T-cell (primary cell): ENCODE results near the gene TRIM61. TPM values are rescaled to one million over a fixed set of nuclear protein-coding genes. Genes with fewer than 3 reads are reported as not detected.
"Not testable (repeated sequence)": the region's sequence is repeated elsewhere in the genome, so short reads cannot be mapped to it uniquely, and the experiment has no call there.

ENCODE experiments used
- ATAC-seq, 4 experiments: fragments of 200-7000 bp in 3 of 4; fragments of 150-1000 bp in 1 of 4; cut with Tn5 transposase; replicated peaks in 1 of 4; 1 replicate in 3 of 4; 2 replicates in 1 of 4; pipeline ENCODE4 v1.10.0; 2021; ENCODE audit warnings: moderate library complexity in 3 of 4, mild to moderate bottlenecking in 2 of 4, moderate number of reproducible peaks in 1 of 4
- CTCF ChIA-PET, 2 donors: fragments of 300-600 bp; sonication (Branson Sonifier 250); formaldehyde crosslinking; loops; one replicate each; lab custom pipeline; 2022; ENCODE audit warnings: antibody characterized with exemption in 2 of 2; lab: Charles Lee
- POLR2A ChIA-PET, 2 donors: fragments of 300-600 bp; sonication (Branson Sonifier 250); formaldehyde crosslinking; loops; one replicate each; lab custom pipeline; 2022; ENCODE audit warnings: antibody characterized with exemption in 2 of 2; lab: Charles Lee
- DNase-seq, 35 experiments: peaks; one replicate each; pipeline versions ENCODE4 v3.0.0 to v3.0.0-alpha.2; 2013 to 2023
- H3K27ac ChIP-seq: one replicate; pipeline ENCODE4 v1.5.1; 2013; ENCODE audit warnings: low read length
- H3K27me3 ChIP-seq, 2 experiments: replicated peaks in 1 of 2; 1 replicate in 1 of 2; 2 replicates in 1 of 2; pipeline versions ENCODE4 v1.6.1 to v1.7.0; 2013; ENCODE audit warnings: low read length in 1 of 2, mixed read lengths in 1 of 2; ENCODE audit not compliant: control insufficient read depth in 2 of 2, insufficient read depth in 2 of 2; ENCODE audit errors: extremely low read depth in 1 of 2
- H3K36me3 ChIP-seq, 2 donors: 1 replicate in 1 of 2; 2 replicates in 1 of 2; pipeline versions ENCODE4 v1.6.1 to v1.7.0; 2013; ENCODE audit warnings: low read length in 1 of 2; ENCODE audit not compliant: control insufficient read depth in 2 of 2, insufficient read depth in 1 of 2; ENCODE audit errors: extremely low read depth in 1 of 2
- H3K4me1 ChIP-seq, 2 experiments: 1 replicate in 1 of 2; 2 replicates in 1 of 2; pipeline versions ENCODE4 v1.6.1 to v1.7.0; 2013; ENCODE audit warnings: low read length in 2 of 2, mixed read lengths in 1 of 2; ENCODE audit not compliant: insufficient read depth in 2 of 2, control insufficient read depth in 1 of 2; ENCODE audit errors: extremely low read depth in 1 of 2
- H3K4me3 ChIP-seq, 2 donors: 1 replicate in 1 of 2; 2 replicates in 1 of 2; pipeline versions ENCODE4 v1.5.1 to v1.7.0; 2013; ENCODE audit warnings: mild to moderate bottlenecking in 2 of 2, low read length in 1 of 2, moderate library complexity in 1 of 2; ENCODE audit not compliant: control insufficient read depth in 1 of 2; ENCODE audit errors: extremely low read depth in 1 of 2
- H3K9me3 ChIP-seq: 2 replicates; pipeline ENCODE4 v1.7.0; 2013
- H3K27ac Mint-ChIP-seq, 2 donors: one replicate each; pipeline ENCODE4 v1.8.0; 2020 to 2021; ENCODE audit warnings: mild to moderate bottlenecking in 2 of 2, mixed read lengths in 2 of 2
- H3K27me3 Mint-ChIP-seq, 2 donors: one replicate each; pipeline ENCODE4 v1.8.0; 2021 to 2022; ENCODE audit warnings: mixed read lengths in 2 of 2
- H3K36me3 Mint-ChIP-seq: one replicate; pipeline ENCODE4 v1.8.0; 2021; ENCODE audit warnings: mixed read lengths
- H3K4me1 Mint-ChIP-seq, 3 donors: one replicate each; pipeline ENCODE4 v1.8.0; 2020 to 2022; ENCODE audit warnings: mixed read lengths in 3 of 3, mild to moderate bottlenecking in 1 of 3
- H3K4me3 Mint-ChIP-seq, 3 donors: one replicate each; pipeline ENCODE4 v1.8.0; 2020 to 2022; ENCODE audit warnings: mild to moderate bottlenecking in 3 of 3, mixed read lengths in 3 of 3, moderate library complexity in 3 of 3
- H3K9me3 Mint-ChIP-seq, 3 donors: one replicate each; pipeline ENCODE4 v1.8.0; 2020 to 2022; ENCODE audit warnings: mixed read lengths in 3 of 3
- WGBS: methylation state at CpG from one replicate; pipeline ENCODE4 v1.1.5; 2013; ENCODE audit warnings: missing lambda C conversion rate; ENCODE audit not compliant: insufficient coverage; 5-methylcytosine and 5-hydroxymethylcytosine counted together
- total RNA-seq, 35 experiments: library from RNA in 6 of 35; stranded (reverse) in 6 of 35; fragments of 120-200 nt in 1 of 35; gene quantifications; one replicate each; pipeline versions ENCODE4 v1.2.1 to v1.2.4 and lab custom pipeline; 2013 to 2026

TRIM61 gene
- total RNA-seq, 5 donors from 2014 or later (not counting 1 experiment from before 2014, with no cell fraction given): 0.38 to 1.9 (median 0.79) TPM

DNA sequence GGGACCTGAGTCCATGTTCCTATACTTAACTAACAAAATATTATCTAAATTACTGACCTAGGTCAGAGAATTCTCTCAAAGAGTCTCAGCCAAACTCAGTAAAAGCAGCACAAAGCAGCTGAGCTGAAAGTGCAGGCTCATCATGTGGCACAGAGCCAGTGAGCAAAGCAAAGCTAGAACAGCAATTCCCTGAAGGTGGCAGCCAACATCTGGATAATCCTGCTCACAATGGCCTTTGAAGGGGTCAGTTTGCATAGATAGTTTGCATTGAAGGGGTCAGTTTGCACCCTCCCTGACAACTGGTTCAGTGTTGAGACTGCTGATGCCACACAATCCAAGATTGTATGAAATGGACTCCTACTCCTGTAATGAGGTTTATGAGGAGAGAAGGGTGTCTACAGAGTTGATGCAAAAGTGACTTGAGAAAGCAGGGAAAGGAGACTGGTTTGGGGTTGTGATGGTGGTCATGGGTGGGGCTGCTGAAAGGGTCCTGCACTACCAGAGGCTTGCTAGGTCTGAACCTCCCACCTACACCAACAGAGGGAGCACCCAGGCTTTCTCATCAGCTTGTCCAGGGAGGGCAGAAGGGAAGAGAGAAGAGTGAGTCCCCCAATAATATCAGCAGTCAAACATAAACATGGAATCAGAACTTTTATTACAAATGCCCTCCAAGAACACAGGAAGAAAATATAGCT is 39.7 kb downstream of the TRIM61 start:
- Histone ChIP-seq H3K27me3 (peaks cover 0 to 15% of the 10 kb centered on the region in 2 experiments), H3K4me3 (no peak overlapping the region), H3K36me3 (no peaks in the 10 kb centered on the region), H3K27ac (no peak overlapping the region), H3K4me1 (no peaks in the 10 kb centered on the region), H3K9me3 (no peaks in the 10 kb centered on the region)
- Mint-ChIP-seq H3K9me3 (no peaks in the 10 kb centered on the region), H3K4me3 (no peak overlapping the region), H3K27me3 (peaks cover 25 to 30% of the 10 kb centered on the region in 2 donors), H3K27ac (no peak overlapping the region), H3K36me3 (no peaks in the 10 kb centered on the region), H3K4me1 (no peaks in the 10 kb centered on the region)
- DNase-seq (no peak), ATAC-seq (no peak)
- CTCF ChIA-PET: no interaction called here
- POLR2A ChIA-PET: no interaction called here

DNA sequence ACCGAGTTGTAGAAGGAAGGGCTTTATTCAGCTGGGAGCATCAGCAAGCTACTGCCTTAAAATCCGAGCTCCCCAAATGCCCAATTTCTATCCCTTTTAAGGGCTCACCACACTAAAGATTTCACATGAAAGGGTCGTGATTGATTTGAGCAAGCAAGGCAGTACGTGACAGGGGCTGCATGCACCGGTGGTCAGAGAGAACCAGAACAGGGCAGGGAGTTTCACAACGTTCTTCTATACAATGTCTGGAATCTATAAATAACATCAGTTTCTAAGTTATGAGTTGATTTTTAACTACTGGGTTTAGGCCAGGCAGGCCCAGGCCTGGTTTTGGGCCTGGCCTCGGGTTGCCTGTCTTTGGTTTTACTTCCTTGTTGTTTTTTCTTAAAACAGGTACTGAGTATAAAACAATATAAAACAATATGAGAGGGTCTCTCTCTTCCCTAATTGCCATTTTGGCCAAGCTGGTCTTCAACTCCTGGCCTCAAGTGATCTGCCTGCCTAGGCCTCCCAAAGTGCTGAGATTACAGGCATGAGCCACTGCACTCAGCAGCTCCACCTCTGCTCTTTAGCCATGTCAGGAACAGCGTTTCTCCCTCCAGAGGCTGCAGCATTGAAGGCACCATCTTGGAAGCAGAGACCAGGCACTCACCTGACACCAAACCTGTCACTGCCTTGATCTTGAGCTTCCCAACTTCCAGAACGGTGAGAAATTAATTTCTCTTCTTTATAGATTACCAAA is 41.4 kb downstream of the TRIM61 start:
- H3K4me1 Mint-ChIP-seq, H3K36me3 ChIP-seq, DNase-seq, H3K9me3 ChIP-seq, H3K9me3 Mint-ChIP-seq, H3K27ac ChIP-seq, H3K36me3 Mint-ChIP-seq, H3K4me3 ChIP-seq, H3K4me1 ChIP-seq, ATAC-seq, H3K27ac Mint-ChIP-seq, CTCF ChIA-PET, POLR2A ChIA-PET, H3K4me3 Mint-ChIP-seq: not testable (repeated sequence)
- H3K27me3 Mint-ChIP-seq: peaks cover 22 to 30% of the 10 kb centered on the region in 2 donors
- WGBS: 87% methylated on average over 3 of the region's 9 CpGs
- H3K27me3 ChIP-seq: peaks cover 0 to 15% of the 10 kb centered on the region in 2 experiments

DNA sequence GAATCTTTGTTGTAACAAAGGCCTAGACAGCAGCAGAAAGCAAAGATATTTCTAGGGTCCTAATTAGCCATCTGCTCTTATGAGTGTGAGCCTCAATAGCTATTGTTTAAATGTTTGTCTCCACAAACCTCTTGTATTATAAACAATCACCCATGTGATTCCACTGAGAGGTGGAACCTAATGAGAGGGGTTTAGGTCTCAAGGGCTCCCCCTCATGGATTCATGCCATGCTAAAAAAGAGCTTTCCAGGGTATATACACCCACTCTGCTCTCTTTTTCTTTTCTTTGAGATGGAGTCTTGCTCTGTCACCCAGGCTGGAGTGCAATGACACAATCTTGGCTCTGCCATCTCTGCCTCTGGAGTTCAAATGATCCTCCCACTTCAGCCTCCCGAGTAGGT is 42.1 kb downstream of the TRIM61 start:
- CTCF ChIA-PET: interaction anchor here in 1 of 2 donors (0.6 kb wide), 1 partner anchor 181 kb away, joined by 4 read pairs; the partner anchor contains the start of gene SMIM31
- 40% methylated on average over 1 of the region's 1 CpG for WGBS
- no peaks in the 10 kb centered on the region for H3K36me3 ChIP-seq

DNA sequence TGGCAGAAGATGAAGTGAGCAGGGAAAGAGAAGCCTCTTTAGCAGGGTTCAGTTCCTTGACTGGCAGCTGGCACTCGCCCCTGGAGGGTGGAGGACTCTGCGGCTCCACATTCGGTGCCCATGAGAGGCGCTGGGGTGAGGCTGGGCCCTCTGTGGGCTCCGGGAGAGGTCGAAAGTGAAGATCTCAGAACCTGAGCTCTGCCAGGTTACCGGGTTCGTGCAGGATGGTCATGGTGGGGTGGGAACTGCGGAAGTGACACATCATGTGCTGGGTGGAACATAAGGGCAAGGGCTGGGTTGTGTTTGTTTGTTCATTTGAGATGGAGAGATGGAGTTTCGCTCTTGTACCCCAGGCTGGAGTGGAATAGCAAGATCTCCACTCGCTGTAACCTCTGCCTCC is 44.2 kb downstream of the TRIM61 start:
- Mint-ChIP-seq H3K27me3 (peaks cover 12 to 26% of the 10 kb centered on the region in 2 donors), H3K4me3 (no peak overlapping the region), H3K9me3 (no peaks in the 10 kb centered on the region), H3K4me1 (no peaks in the 10 kb centered on the region), H3K36me3 (no peaks in the 10 kb centered on the region), H3K27ac (no peak overlapping the region)
- no peak for ATAC-seq
- 81% methylated on average over 10 of the region's 11 CpGs for WGBS
- CTCF ChIA-PET: no interaction called here
- Histone ChIP-seq H3K9me3 (no peaks in the 10 kb centered on the region), H3K27ac (no peak overlapping the region), H3K4me1 (no peaks in the 10 kb centered on the region), H3K27me3 (peaks cover 0 to 8% of the 10 kb centered on the region in 2 experiments), H3K36me3 (no peaks in the 10 kb centered on the region), H3K4me3 (no peak overlapping the region)
- POLR2A ChIA-PET: no interaction called here
- no peak for DNase-seq

More for the DNA sequence above, 42.1 kb downstream of the TRIM61 start:
- H3K27ac Mint-ChIP-seq: no peak overlapping the region
- no peaks in the 10 kb centered on the region for H3K36me3 Mint-ChIP-seq
- Histone ChIP-seq H3K9me3 (no peaks in the 10 kb centered on the region), H3K4me3 (no peak overlapping the region), H3K27me3 (peaks cover 0 to 11% of the 10 kb centered on the region in 2 experiments), H3K27ac (no peak overlapping the region), H3K4me1 (no peaks in the 10 kb centered on the region)
- H3K9me3 Mint-ChIP-seq: no peaks in the 10 kb centered on the region
- DNase-seq: no peak
- no peak overlapping the region for H3K4me3 Mint-ChIP-seq
- no peak for ATAC-seq
- no peaks in the 10 kb centered on the region for H3K4me1 Mint-ChIP-seq
- peaks cover 20 to 26% of the 10 kb centered on the region in 2 donors for H3K27me3 Mint-ChIP-seq
- POLR2A ChIA-PET: no interaction called here

DNA sequence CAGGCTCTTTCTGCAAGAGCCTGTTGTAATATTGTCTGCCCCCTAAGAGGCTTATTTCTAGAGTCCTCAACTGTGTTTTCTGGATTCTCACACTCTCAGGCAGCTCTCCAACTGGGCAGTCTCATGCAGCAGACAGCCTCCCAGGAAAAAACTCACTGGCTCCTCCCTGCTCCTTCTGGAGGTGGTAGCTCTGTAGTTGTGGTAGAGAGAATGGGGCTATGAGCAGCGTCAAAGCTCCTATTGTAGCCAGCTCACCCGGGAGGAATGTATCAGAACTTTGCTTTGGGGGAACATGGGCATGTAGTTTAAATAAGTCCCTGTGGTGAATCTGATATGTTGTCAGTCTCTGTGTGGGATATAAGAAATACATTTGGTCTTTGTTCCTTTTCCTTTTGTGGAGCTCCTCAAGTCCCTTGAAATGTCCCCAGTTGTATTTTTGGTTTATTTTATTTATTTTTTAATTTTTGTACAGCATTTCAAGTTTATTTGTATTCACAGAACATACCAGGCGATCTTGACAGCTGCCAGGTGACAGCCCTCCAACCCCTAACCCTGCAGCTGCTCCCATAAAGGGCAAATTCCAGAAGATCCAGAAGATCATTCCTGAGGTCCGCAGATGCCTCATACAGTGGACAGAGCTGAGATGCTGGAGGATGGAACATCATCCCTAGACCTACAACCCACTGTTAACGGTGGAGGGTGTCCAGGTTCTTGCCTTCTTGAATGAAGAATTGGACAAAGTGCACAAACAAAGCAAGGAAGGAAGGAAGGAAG is 45.7 kb downstream of the TRIM61 start:
- no peaks in the 10 kb centered on the region for H3K9me3 Mint-ChIP-seq
- no peaks in the 10 kb centered on the region for H3K36me3 Mint-ChIP-seq
- WGBS: 92% methylated on average over 2 of the region's 5 CpGs
- H3K27ac Mint-ChIP-seq: no peak overlapping the region
- peaks cover 8 to 20% of the 10 kb centered on the region in 2 donors for H3K27me3 Mint-ChIP-seq
- no peak overlapping the region for H3K4me3 ChIP-seq
- H3K27ac ChIP-seq: no peak overlapping the region
- DNase-seq (no peak), ATAC-seq (no peak)
- no peaks in the 10 kb centered on the region for H3K36me3 ChIP-seq
- ChIA-PET POLR2A (no interaction called here), CTCF (no interaction called here)
- peaks cover 0 to 8% of the 10 kb centered on the region in 2 experiments for H3K27me3 ChIP-seq
- H3K4me1 Mint-ChIP-seq: no peaks in the 10 kb centered on the region
- H3K9me3 ChIP-seq: no peaks in the 10 kb centered on the region
- H3K4me3 Mint-ChIP-seq: no peak overlapping the region
- no peaks in the 10 kb centered on the region for H3K4me1 ChIP-seq

DNA sequence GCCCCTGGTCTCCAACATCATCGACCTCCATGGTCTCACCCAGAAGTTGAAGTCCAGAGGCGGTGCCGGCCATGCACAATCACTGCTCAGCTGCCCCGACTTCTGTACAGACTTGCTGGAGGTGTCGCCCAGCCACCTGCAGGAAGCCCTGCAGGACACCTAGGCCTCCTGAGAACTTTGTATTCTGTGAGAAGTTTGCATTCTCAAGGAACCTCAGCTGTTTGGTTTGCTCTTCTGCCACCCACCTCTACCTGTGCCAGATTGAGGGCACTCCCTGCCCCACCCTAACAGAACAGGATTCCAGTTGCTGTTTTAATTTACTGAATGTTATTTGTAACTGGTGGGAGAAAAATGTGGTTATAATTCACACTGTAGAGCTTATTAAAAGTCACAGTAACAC is 46.8 kb downstream of the TRIM61 start:
- DNase-seq (no peak), ATAC-seq (no peak)
- Histone ChIP-seq H3K27ac (no peak overlapping the region), H3K36me3 (no peaks in the 10 kb centered on the region), H3K4me3 (no peak overlapping the region), H3K9me3 (no peaks in the 10 kb centered on the region), H3K27me3 (peaks cover 0 to 6% of the 10 kb centered on the region in 2 experiments), H3K4me1 (no peaks in the 10 kb centered on the region)
- H3K27me3 Mint-ChIP-seq: peaks cover 7 to 10% of the 10 kb centered on the region in 2 donors
- ChIA-PET CTCF (no interaction called here), POLR2A (interaction anchor here in 1 of 2 donors (0.6 kb wide), 1 partner anchor 24 kb away, joined by 4 read pairs; no protein-coding TSS in a partner anchor)
- H3K4me1 Mint-ChIP-seq: no peaks in the 10 kb centered on the region
- H3K27ac Mint-ChIP-seq: no peak overlapping the region
- H3K9me3 Mint-ChIP-seq: no peaks in the 10 kb centered on the region
- H3K4me3 Mint-ChIP-seq: no peak overlapping the region
- H3K36me3 Mint-ChIP-seq: no peaks in the 10 kb centered on the region
- WGBS: 96% methylated on average over 3 of the region's 5 CpGs
